Activated B cell treated with CpG ODN at 0.5 μM for 24 hours (primary cell): ENCODE measurements around the gene TUBGCP3. TPM values are rescaled to one million over a fixed set of nuclear protein-coding genes. Genes with fewer than 3 reads are reported as not detected.

Experiments
- ATAC-seq: fragments of 200-7000 bp; cut with Tn5 transposase; one replicate; pipeline ENCODE4 v1.10.0; 2021; ENCODE audit warnings: low read depth, mild to moderate bottlenecking, moderate library complexity
- CTCF ChIA-PET: fragments of 350-600 bp; sonication (Branson Sonifier 250); formaldehyde crosslinking; loops from one replicate; lab custom pipeline; 2021; ENCODE audit warnings: antibody characterized with exemption; lab: Charles Lee
- POLR2A ChIA-PET: fragments of 350-600 bp; sonication (Branson Sonifier 250); formaldehyde crosslinking; loops from one replicate; lab custom pipeline; 2021; ENCODE audit warnings: antibody characterized with exemption; lab: Charles Lee
- DNase-seq: peaks from one replicate; pipeline ENCODE4 v3.0.0; 2022
- H3K27ac Mint-ChIP-seq: one replicate; pipeline ENCODE4 v1.8.0; 2020; ENCODE audit warnings: mixed read lengths
- H3K27me3 Mint-ChIP-seq: one replicate; pipeline ENCODE4 v1.8.0; 2021; ENCODE audit warnings: mixed read lengths
- H3K36me3 Mint-ChIP-seq: one replicate; pipeline ENCODE4 v1.8.0; 2021; ENCODE audit warnings: low read depth, mixed read lengths
- H3K4me1 Mint-ChIP-seq: one replicate; pipeline ENCODE4 v1.8.0; 2021; ENCODE audit warnings: mixed read lengths
- H3K4me3 Mint-ChIP-seq: one replicate; pipeline ENCODE4 v1.8.0; 2020; ENCODE audit warnings: mild to moderate bottlenecking, mixed read lengths
- H3K9me3 Mint-ChIP-seq: one replicate; pipeline ENCODE4 v1.8.0; 2020; ENCODE audit warnings: mixed read lengths
- CTCF ChIP-seq: fragments of 200-600 bp; IDR thresholded peaks from one replicate; pipeline ENCODE4 v1.8.0; 2022; ENCODE audit warnings: antibody characterized with exemption, mild to moderate bottlenecking
- intact Hi-C: fragments of 100-400 bp; cut with micrococcal nuclease; formaldehyde crosslinking; loops from one replicate; pipeline ENCODE4 v1.15.1; 2024
- total RNA-seq: library from RNA; stranded (reverse); gene quantifications from 2 replicates; pipeline ENCODE4 v1.2.3, GENCODE V29; 2022

Gene TUBGCP3
- total RNA-seq, 1 donor from 2014 or later, result 57.4 TPM

- ATAC-seq, result no peak
- peaks cover 11% of the 10 kb centered on the region for H3K27me3 Mint-ChIP-seq
- H3K27ac Mint-ChIP-seq, result no peak overlapping the region
- ChIA-PET CTCF (no interaction called here), POLR2A (no interaction called here)
- H3K4me1 Mint-ChIP-seq, result peaks cover 8% of the 10 kb centered on the region
- H3K36me3 Mint-ChIP-seq, result no peaks in the 10 kb centered on the region
- no peaks in the 10 kb centered on the region for H3K9me3 Mint-ChIP-seq
- no peak for DNase-seq
- no peak for TF ChIP-seq CTCF
- intact Hi-C loops, result loop anchor here (1.0 kb wide), 1 partner anchor 258 kb away; no protein-coding TSS in a partner anchor
- H3K4me3 Mint-ChIP-seq, result no peak overlapping the region
Observed at GRCh38 chr13:112616586-112617362, 28.8 kb upstream of the TUBGCP3 start.

- TF ChIP-seq CTCF, result no peak
- ChIA-PET CTCF (interaction anchor here (0.6 to 0.8 kb wide), 2 partner anchors 8 to 259 kb away, joined by 3 read pairs; no protein-coding TSS in a partner anchor), POLR2A (no interaction called here)
- ATAC-seq (no peak), DNase-seq (no peak)
- H3K27ac Mint-ChIP-seq, result no peak overlapping the region
- H3K4me3 Mint-ChIP-seq, result no peak overlapping the region
- H3K9me3 Mint-ChIP-seq, result no peaks in the 10 kb centered on the region
- intact Hi-C loops, result no loop called here
- H3K36me3 Mint-ChIP-seq, result no peaks in the 10 kb centered on the region
- peaks cover 8% of the 10 kb centered on the region for H3K4me1 Mint-ChIP-seq
- H3K27me3 Mint-ChIP-seq, result peaks cover 12% of the 10 kb centered on the region
Observed at GRCh38 chr13:112615391-112615790, 27.4 kb upstream of the TUBGCP3 start.

DNA sequence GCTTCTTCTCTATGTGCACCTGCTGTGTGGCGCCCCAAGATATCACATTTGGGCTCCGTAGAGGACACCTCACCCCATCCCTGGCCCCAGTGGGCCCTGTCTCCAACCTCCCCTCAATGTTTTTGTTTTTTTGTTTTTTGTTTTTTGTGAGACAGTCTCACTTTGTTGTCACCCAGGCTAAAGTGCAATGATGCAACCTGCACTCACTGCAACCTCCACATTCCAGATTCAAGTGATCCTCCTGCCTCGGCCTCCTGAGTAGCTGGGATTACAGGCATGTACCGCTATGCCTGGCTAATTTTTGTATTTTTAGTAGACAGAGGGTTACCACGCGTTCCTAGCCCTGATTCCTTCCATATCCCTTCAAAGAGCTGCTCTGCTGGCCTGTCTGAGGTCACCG is 26.9 kb upstream of the TUBGCP3 start:
- ChIA-PET POLR2A (no interaction called here), CTCF (interaction anchor here (0.6 to 0.8 kb wide), 2 partner anchors 7 to 260 kb away, joined by 3 read pairs; no protein-coding TSS in a partner anchor)
- Mint-ChIP-seq H3K36me3 (no peaks in the 10 kb centered on the region), H3K4me3 (no peak overlapping the region), H3K27ac (no peak overlapping the region), H3K9me3 (no peaks in the 10 kb centered on the region), H3K27me3 (peaks cover 14% of the 10 kb centered on the region), H3K4me1 (peaks cover 8% of the 10 kb centered on the region)
- ATAC-seq, result no peak
- no peak for DNase-seq
- no peak for TF ChIP-seq CTCF
- intact Hi-C loops, result no loop called here

GRCh38 chr13:112608212-112608611 is 20.3 kb upstream of the TUBGCP3 start:
- Mint-ChIP-seq H3K36me3 (no peaks in the 10 kb centered on the region), H3K9me3 (no peaks in the 10 kb centered on the region), H3K4me1 (peaks cover 10% of the 10 kb centered on the region), H3K4me3 (no peak overlapping the region), H3K27me3 (peaks cover 27% of the 10 kb centered on the region), H3K27ac (no peak overlapping the region)
- intact Hi-C loops, result loop anchor here (5.0 to 10.0 kb wide), 4 partner anchors 533 to 1663 kb away; no protein-coding TSS in a partner anchor
- ChIA-PET POLR2A (no interaction called here), CTCF (interaction anchor here (1.1 to 1.3 kb wide), 3 partner anchors 7 to 112 kb away, joined by 3 to 4 read pairs (median 3); no protein-coding TSS in a partner anchor)
- ATAC-seq (no peak), DNase-seq (no peak)
- TF ChIP-seq CTCF, result no peak
